Neural progenitor cell (in vitro differentiated cells): ENCODE measurements around the gene MRPL47. TPM values are rescaled to one million over a fixed set of nuclear protein-coding genes. Genes with fewer than 3 reads are reported as not detected.

Experiments
- DNase-seq: peaks from one replicate; pipeline ENCODE4 v3.0.0-alpha.2; 2016; ENCODE audit warnings: low spot score
- H2AFZ ChIP-seq: fragments of 200-600 bp; sonication (generic); replicated peaks from 2 replicates; pipeline ENCODE4 v1.6.1; 2016; ENCODE audit warnings: antibody characterized with exemption
- H3F3A ChIP-seq: fragments of 200-600 bp; sonication (generic); 2 replicates; pipeline ENCODE4 v1.6.1; 2016; ENCODE audit warnings: antibody characterized with exemption, low read depth
- H3K27ac ChIP-seq: fragments of 200-600 bp; sonication (generic); 2 replicates; pipeline ENCODE4 v1.5.1; 2016; ENCODE audit warnings: mild to moderate bottlenecking
- H3K27me3 ChIP-seq: fragments of 200-600 bp; sonication (generic); 2 replicates; pipeline ENCODE4 v1.6.1; 2016; ENCODE audit warnings: mild to moderate bottlenecking, moderate library complexity
- H3K36me3 ChIP-seq: fragments of 200-600 bp; sonication (generic); 2 replicates; pipeline ENCODE4 v1.5.1; 2016
- H3K4me1 ChIP-seq: fragments of 200-600 bp; sonication (generic); 2 replicates; pipeline ENCODE4 v1.6.1; 2016; ENCODE audit warnings: mixed run types
- H3K4me2 ChIP-seq: fragments of 200-600 bp; sonication (generic); 2 replicates; pipeline ENCODE4 v1.6.1; 2016
- H3K4me3 ChIP-seq: fragments of 200-600 bp; sonication (generic); 2 replicates; pipeline ENCODE4 v1.5.1; 2016
- H3K79me2 ChIP-seq: fragments of 200-600 bp; sonication (generic); 2 replicates; pipeline ENCODE4 v1.6.1; 2016; ENCODE audit warnings: low read depth
- H3K9ac ChIP-seq: fragments of 200-600 bp; sonication (generic); 2 replicates; pipeline ENCODE4 v1.6.1; 2016
- H3K9me3 ChIP-seq: fragments of 200-600 bp; sonication (generic); 2 replicates; pipeline ENCODE4 v1.5.1; 2016; ENCODE audit warnings: low read depth
- H4K20me1 ChIP-seq: fragments of 200-600 bp; sonication (generic); 2 replicates; pipeline ENCODE4 v1.6.1; 2016; ENCODE audit warnings: low read depth
- H3K27ac Mint-ChIP-seq: 3 replicates; pipeline ENCODE4 v1.8.0; 2021; ENCODE audit warnings: mixed read lengths
- H3K27me3 Mint-ChIP-seq: 2 replicates; pipeline ENCODE4 v1.8.0; 2022; ENCODE audit warnings: low read depth, mild to moderate bottlenecking, inconsistent platforms, moderate library complexity, mixed read lengths; ENCODE audit not compliant: insufficient read depth
- H3K36me3 Mint-ChIP-seq: 3 replicates; pipeline ENCODE4 v1.8.0; 2021; ENCODE audit warnings: mixed read lengths
- H3K4me1 Mint-ChIP-seq: 3 replicates; pipeline ENCODE4 v1.8.0; 2021; ENCODE audit warnings: mixed read lengths
- H3K4me3 Mint-ChIP-seq: 3 replicates; pipeline ENCODE4 v1.8.0; 2021; ENCODE audit warnings: mild to moderate bottlenecking, moderate library complexity, mixed read lengths
- H3K9me3 Mint-ChIP-seq: 3 replicates; pipeline ENCODE4 v1.8.0; 2020; ENCODE audit warnings: mixed read lengths
- EZH2 ChIP-seq: fragments of 200-600 bp; sonication (generic); IDR thresholded peaks from 2 replicates; pipeline ENCODE4 v1.6.1; 2017; ENCODE audit warnings: antibody characterized with exemption, mild to moderate bottlenecking, moderate library complexity
- EZH2phosphoT487 ChIP-seq: fragments of 200-600 bp; sonication (generic); IDR thresholded peaks from 2 replicates; pipeline ENCODE4 v1.6.1; 2017; ENCODE audit warnings: antibody characterized with exemption
- total RNA-seq: library from RNA; depleted of rRNA; stranded (reverse); fragments of >200 nt; gene quantifications from 2 replicates; pipeline ENCODE4 v1.2.3, GENCODE V29; 2015; ENCODE audit warnings: low replicate concordance
- TF ChIP-seq, protein P1 (sequence below): fragments of 200-600 bp; sonication (generic); IDR thresholded peaks from 2 replicates; pipeline ENCODE4 v1.5.1; 2017; ENCODE audit warnings: antibody characterized with exemption, mild to moderate bottlenecking

Gene MRPL47
- total RNA-seq = 46.8 and 64.5 TPM in 2 replicates

- H3K4me2 ChIP-seq = peak within 1 kb of the TSS; percentile 91
- DNase-seq = peak; percentile 97
- peaks cover 11% of the 10 kb centered on the region for H3K4me1 Mint-ChIP-seq
Measured at GRCh38 chr3:179604321-179605078, at the start of gene MRPL47, which contains the start of gene NDUFB5. Gene MRPL47, minus strand, starts transcription at chr3:179604638. Its CDS starts 14 bp downstream, at chr3:179604624. Gene NDUFB5, plus strand, starts transcription at chr3:179604794. Its CDS starts 22 bp downstream, at chr3:179604816.

GRCh38 chr3:179653096-179653797, 48.8 kb upstream of the MRPL47 start:
- DNase-seq = peak; percentile 84
- TF ChIP-seq, protein P1, sequence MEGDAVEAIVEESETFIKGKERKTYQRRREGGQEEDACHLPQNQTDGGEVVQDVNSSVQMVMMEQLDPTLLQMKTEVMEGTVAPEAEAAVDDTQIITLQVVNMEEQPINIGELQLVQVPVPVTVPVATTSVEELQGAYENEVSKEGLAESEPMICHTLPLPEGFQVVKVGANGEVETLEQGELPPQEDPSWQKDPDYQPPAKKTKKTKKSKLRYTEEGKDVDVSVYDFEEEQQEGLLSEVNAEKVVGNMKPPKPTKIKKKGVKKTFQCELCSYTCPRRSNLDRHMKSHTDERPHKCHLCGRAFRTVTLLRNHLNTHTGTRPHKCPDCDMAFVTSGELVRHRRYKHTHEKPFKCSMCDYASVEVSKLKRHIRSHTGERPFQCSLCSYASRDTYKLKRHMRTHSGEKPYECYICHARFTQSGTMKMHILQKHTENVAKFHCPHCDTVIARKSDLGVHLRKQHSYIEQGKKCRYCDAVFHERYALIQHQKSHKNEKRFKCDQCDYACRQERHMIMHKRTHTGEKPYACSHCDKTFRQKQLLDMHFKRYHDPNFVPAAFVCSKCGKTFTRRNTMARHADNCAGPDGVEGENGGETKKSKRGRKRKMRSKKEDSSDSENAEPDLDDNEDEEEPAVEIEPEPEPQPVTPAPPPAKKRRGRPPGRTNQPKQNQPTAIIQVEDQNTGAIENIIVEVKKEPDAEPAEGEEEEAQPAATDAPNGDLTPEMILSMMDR = no peak
- peak; percentile 3 for TF ChIP-seq EZH2phosphoT487
- peak; percentile 8 for TF ChIP-seq EZH2
- H3K79me2 ChIP-seq = peaks cover 50% of the 10 kb centered on the region
- H3K4me1 ChIP-seq = peaks cover 7% of the 10 kb centered on the region
- Mint-ChIP-seq H3K36me3 (peaks cover 17% of the 10 kb centered on the region), H3K9me3 (no peaks in the 10 kb centered on the region), H3K4me1 (peaks cover 30% of the 10 kb centered on the region), H3K4me3 (peak overlapping the region; percentile 99), H3K27ac (peak overlapping the region; percentile 98), H3K27me3 (peaks cover 7% of the 10 kb centered on the region)
- no peaks in the 10 kb centered on the region for H3K27me3 ChIP-seq
- peak overlapping the region; percentile 55 for H3K9ac ChIP-seq
- no peaks in the 10 kb centered on the region for H3K36me3 ChIP-seq
- peaks cover 33% of the 10 kb centered on the region for H4K20me1 ChIP-seq
- H3K4me2 ChIP-seq = peak overlapping the region; percentile 95
- H2AFZ ChIP-seq = peak overlapping the region; percentile 98
- H3F3A ChIP-seq = peaks cover 30% of the 10 kb centered on the region
- H3K9me3 ChIP-seq = no peaks in the 10 kb centered on the region
- H3K27ac ChIP-seq = peak overlapping the region; percentile 91
- H3K4me3 ChIP-seq = peak overlapping the region; percentile 99

More at GRCh38 chr3:179604321-179605078, at the start of gene MRPL47, which contains the start of gene NDUFB5:
- peaks cover 8% of the 10 kb centered on the region for H3K36me3 Mint-ChIP-seq
- H3K9me3 ChIP-seq = no peaks in the 10 kb centered on the region
- H3K4me1 ChIP-seq = peaks cover 8% of the 10 kb centered on the region
- TF ChIP-seq EZH2phosphoT487 = no peak
- TF ChIP-seq EZH2 = peak; percentile 66
- H3K36me3 ChIP-seq = peaks cover 14% of the 10 kb centered on the region
- H2AFZ ChIP-seq = peak within 1 kb of the TSS; percentile 95
- H3K27me3 ChIP-seq = no peaks in the 10 kb centered on the region
- H3K27ac Mint-ChIP-seq = peak within 1 kb of the TSS; percentile 97
- H3F3A ChIP-seq = no peaks in the 10 kb centered on the region
- H3K27ac ChIP-seq = peak within 1 kb of the TSS; percentile 85
- peak within 1 kb of the TSS; percentile 72 for H3K4me3 ChIP-seq
- peaks cover 9% of the 10 kb centered on the region for H4K20me1 ChIP-seq
- peak within 1 kb of the TSS; percentile 100 for H3K4me3 Mint-ChIP-seq
- no peaks in the 10 kb centered on the region for H3K27me3 Mint-ChIP-seq
- peak within 1 kb of the TSS; percentile 98 for H3K9ac ChIP-seq
- peaks cover 55% of the 10 kb centered on the region for H3K79me2 ChIP-seq
- H3K9me3 Mint-ChIP-seq = no peaks in the 10 kb centered on the region

DNA sequence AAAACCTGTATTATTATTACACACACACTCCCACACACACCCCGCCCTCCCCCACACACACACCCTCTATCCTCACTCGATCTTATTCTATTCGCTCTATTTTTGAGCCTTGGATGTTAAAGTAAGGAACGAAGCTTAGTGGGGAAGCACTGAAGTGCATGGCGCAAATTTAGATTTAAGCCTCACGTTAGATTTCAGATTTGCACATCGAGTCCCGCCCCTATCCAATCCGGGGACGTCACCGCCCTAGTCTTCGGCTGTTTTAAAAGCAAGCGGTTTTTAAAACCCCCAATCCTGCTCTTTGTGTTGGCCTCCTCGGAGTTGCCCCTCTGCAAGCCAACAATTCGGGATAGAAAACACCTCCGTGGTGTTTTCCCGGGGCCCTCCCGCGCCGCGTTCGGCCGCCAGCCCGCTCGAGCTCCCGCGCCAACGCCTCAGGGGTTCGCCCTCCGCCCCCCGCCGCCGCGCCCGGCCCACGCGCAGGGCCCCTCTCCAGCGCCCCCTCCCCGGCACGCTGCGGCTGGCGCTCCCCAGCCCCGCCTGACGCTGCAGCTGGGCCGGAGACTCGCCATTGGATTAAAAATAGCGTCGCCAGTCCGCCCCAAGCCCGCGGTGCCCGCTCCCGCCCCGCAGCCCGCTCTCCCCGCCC, 48.1 kb upstream of the MRPL47 start, which contains the start of gene USP13:
Gene USP13 (plus strand): TSS at position 594 of the 649 bp plus-strand sequence. CDS start 186 bp downstream, outside the sequence.
- no peaks in the 10 kb centered on the region for H3K36me3 ChIP-seq
- peaks cover 7% of the 10 kb centered on the region for H3K27me3 Mint-ChIP-seq
- peak within 1 kb of the TSS; percentile 91 for H3K27ac ChIP-seq
- H3K79me2 ChIP-seq = peaks cover 43% of the 10 kb centered on the region
- peaks cover 30% of the 10 kb centered on the region for H3F3A ChIP-seq
- DNase-seq = peak; percentile 94
- H3K4me3 ChIP-seq = peak within 1 kb of the TSS; percentile 99
- no peak for TF ChIP-seq EZH2phosphoT487
- TF ChIP-seq, protein P1 = peak; percentile 21
- peaks cover 14% of the 10 kb centered on the region for H3K36me3 Mint-ChIP-seq
- no peaks in the 10 kb centered on the region for H3K9me3 Mint-ChIP-seq
- H3K9ac ChIP-seq = peak within 1 kb of the TSS; percentile 58
- peaks cover 27% of the 10 kb centered on the region for H4K20me1 ChIP-seq
- peak within 1 kb of the TSS; percentile 95 for H3K4me2 ChIP-seq
- peaks cover 7% of the 10 kb centered on the region for H3K4me1 ChIP-seq
- peak within 1 kb of the TSS; percentile 98 for H3K27ac Mint-ChIP-seq
- H3K4me1 Mint-ChIP-seq = peaks cover 29% of the 10 kb centered on the region
- peak within 1 kb of the TSS; percentile 98 for H2AFZ ChIP-seq
- no peaks in the 10 kb centered on the region for H3K27me3 ChIP-seq
- no peaks in the 10 kb centered on the region for H3K9me3 ChIP-seq
- H3K4me3 Mint-ChIP-seq = peak within 1 kb of the TSS; percentile 99
